Activated CD8-positive, alpha-beta memory T cell treated with anti-CD3 and anti-CD28 coated beads for 36 hours (primary cell): ENCODE results near the gene ZNF362. TPM values are rescaled to one million over a fixed set of nuclear protein-coding genes. Genes with fewer than 3 reads are reported as not detected.
"Not testable (repeated sequence)": the region's sequence is repeated elsewhere in the genome, so short reads cannot be mapped to it uniquely, and the experiment has no call there.

Experiments
- CTCF ChIA-PET: fragments of 350-600 bp; sonication (Branson Sonifier 250); formaldehyde crosslinking; loops from one replicate; lab custom pipeline; 2021; ENCODE audit warnings: antibody characterized with exemption; lab: Charles Lee
- POLR2A ChIA-PET: fragments of 350-600 bp; sonication (Branson Sonifier 250); formaldehyde crosslinking; loops from one replicate; lab custom pipeline; 2021; ENCODE audit warnings: antibody characterized with exemption; lab: Charles Lee
- total RNA-seq, 2 experiments: library from RNA; stranded (reverse); gene quantifications; one replicate each; pipeline ENCODE4 v1.2.3, GENCODE V29; 2021

The ZNF362 gene
- total RNA-seq, 2 experiments from 2014 or later: 7.8 to 7.9 TPM

DNA sequence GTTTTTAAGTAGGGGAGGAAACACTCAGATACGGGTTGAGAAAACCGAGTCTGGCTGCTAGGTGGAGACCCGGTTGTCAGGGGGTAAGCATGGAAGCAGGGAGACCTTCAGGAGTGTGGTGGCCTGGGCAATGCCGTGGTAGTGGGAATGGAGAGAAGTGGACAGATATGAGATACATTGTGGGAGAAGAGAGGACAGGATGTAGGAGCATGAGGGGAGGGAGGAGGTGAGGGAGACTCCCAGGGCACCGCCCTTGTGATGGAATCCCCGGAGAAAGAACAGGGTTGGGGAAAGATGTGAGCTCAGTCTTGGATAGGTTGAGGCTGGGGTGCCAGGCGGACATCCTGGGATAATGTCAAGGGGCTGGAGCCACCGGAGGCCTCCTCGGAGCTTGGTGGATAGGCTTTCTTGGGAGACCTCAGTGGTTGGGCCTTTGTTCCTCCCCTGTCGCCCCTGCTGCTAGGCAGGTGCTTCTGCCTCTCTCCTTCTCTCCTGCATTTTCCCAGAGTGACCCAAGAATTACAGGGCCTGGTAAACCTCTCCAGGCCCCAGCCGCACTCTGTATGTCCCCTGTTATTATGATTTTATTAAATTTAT is 21.3 kb downstream of the ZNF362 start:
- POLR2A ChIA-PET: interaction anchor here (0.6 kb wide), 1 partner anchor 99 kb away, joined by 3 read pairs; no protein-coding TSS in a partner anchor

GRCh38 chr1:33280091-33280661 is 23.9 kb downstream of the ZNF362 start:
- ChIA-PET CTCF (no interaction called here), POLR2A (no interaction called here)

More for the DNA sequence above, 21.3 kb downstream of the ZNF362 start:
- CTCF ChIA-PET: no interaction called here

- CTCF ChIA-PET: interaction anchor here (0.7 kb wide), 1 partner anchor 126 kb away, joined by 3 read pairs; no protein-coding TSS in a partner anchor
- POLR2A ChIA-PET: interaction anchor here (0.5 kb wide), 1 partner anchor 79 kb away, joined by 4 read pairs; no protein-coding TSS in a partner anchor
Measured at GRCh38 chr1:33281554-33282303, 25.4 kb downstream of the ZNF362 start.

GRCh38 chr1:33282791-33283190 is 26.5 kb downstream of the ZNF362 start:
- CTCF ChIA-PET: interaction anchor here (0.7 kb wide), 1 partner anchor 125 kb away, joined by 3 read pairs; no protein-coding TSS in a partner anchor
- POLR2A ChIA-PET: no interaction called here

- CTCF ChIA-PET: no interaction called here
Measured at GRCh38 chr1:33284049-33284448, 27.8 kb downstream of the ZNF362 start.

GRCh38 chr1:33286451-33287185 is 30.3 kb downstream of the ZNF362 start:
- CTCF ChIA-PET: no interaction called here

More at GRCh38 chr1:33284049-33284448, 27.8 kb downstream of the ZNF362 start:
- POLR2A ChIA-PET: no interaction called here

DNA sequence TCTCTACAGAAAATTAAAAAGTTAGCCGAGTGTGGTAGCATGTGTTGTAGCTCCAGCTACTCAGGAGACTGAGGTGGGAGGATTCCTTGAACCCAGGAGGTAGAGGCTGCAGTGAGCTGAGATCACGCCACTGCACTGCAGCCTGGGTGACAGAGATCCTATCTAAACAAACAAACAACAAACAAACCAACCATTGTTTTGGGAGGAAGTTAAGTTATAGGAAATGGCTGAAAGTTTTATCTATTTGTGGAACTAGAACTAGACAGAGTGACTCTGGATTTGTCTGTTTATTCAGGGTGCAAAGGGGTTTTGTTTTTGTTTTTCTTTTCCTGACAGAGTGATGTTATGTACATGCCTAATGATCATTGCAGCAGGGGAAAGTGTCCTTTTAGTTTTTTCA is 31.0 kb downstream of the ZNF362 start:
- POLR2A ChIA-PET: interaction anchor here (0.6 kb wide), 1 partner anchor 172 kb away, joined by 3 read pairs; no protein-coding TSS in a partner anchor
- CTCF ChIA-PET: no interaction called here

More at GRCh38 chr1:33286451-33287185, 30.3 kb downstream of the ZNF362 start:
- POLR2A ChIA-PET: no interaction called here

- POLR2A ChIA-PET: no interaction called here
Measured at GRCh38 chr1:33288976-33289857, 32.9 kb downstream of the ZNF362 start.

DNA sequence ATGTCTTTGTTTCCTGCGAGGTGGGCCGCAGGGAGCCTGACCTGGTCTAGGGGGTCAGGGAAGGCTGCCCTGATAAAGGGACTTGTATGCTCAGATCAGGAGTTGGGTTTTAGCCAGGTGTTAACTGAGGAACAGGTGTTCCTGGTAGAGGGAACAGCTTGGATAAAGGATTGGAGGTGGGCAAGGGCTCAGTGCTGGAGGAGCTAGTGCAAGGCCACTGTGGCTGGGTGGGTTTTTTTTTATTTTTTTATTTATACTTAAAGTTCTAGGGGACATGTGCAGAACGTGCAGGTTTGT is 33.5 kb downstream of the ZNF362 start:
- ChIA-PET CTCF (interaction anchor here (1.5 kb wide), 1 partner anchor 13 kb away, joined by 4 read pairs; no protein-coding TSS in a partner anchor), POLR2A (no interaction called here)

More at GRCh38 chr1:33288976-33289857, 32.9 kb downstream of the ZNF362 start:
- CTCF ChIA-PET: interaction anchor here (1.0 to 1.5 kb wide), 2 partner anchors 7 to 14 kb away, joined by 3 to 4 read pairs; no protein-coding TSS in a partner anchor

GRCh38 chr1:33290615-33291014 is 34.3 kb downstream of the ZNF362 start:
- POLR2A ChIA-PET, CTCF ChIA-PET: not testable (repeated sequence)

DNA sequence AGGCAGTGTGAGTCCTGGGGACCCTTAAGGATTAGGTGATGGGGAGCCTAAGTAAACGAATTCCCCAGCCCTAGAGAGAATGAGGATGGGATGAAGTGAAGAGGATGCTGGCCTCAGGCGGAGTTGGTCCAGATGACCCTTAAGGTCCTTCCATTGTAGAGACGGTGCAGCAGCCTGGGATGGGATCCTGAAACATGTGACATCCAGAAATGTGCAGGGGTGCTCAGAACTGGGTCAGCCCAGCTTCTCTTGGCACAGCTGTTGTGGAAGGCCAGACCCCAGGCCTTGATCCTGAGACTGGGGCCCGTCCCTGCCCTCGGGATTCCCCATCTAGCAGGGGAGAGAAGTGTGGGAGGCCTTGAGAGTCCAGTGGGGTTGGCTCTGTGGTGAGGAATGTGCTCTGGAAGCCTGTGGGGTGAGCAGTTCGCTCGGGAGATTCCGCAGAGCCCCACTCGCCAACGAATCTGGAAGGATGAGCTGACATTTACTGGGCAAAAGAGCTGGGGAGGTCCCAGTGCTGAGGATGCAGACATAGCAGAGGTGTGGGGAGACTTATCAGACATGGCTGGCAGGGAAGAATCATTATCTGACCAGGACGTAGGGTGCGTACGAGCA is 36.5 kb downstream of the ZNF362 start:
- ChIA-PET CTCF (interaction anchor here (0.9 kb wide), 1 partner anchor 75 kb away, joined by 3 read pairs; no protein-coding TSS in a partner anchor), POLR2A (no interaction called here)

DNA sequence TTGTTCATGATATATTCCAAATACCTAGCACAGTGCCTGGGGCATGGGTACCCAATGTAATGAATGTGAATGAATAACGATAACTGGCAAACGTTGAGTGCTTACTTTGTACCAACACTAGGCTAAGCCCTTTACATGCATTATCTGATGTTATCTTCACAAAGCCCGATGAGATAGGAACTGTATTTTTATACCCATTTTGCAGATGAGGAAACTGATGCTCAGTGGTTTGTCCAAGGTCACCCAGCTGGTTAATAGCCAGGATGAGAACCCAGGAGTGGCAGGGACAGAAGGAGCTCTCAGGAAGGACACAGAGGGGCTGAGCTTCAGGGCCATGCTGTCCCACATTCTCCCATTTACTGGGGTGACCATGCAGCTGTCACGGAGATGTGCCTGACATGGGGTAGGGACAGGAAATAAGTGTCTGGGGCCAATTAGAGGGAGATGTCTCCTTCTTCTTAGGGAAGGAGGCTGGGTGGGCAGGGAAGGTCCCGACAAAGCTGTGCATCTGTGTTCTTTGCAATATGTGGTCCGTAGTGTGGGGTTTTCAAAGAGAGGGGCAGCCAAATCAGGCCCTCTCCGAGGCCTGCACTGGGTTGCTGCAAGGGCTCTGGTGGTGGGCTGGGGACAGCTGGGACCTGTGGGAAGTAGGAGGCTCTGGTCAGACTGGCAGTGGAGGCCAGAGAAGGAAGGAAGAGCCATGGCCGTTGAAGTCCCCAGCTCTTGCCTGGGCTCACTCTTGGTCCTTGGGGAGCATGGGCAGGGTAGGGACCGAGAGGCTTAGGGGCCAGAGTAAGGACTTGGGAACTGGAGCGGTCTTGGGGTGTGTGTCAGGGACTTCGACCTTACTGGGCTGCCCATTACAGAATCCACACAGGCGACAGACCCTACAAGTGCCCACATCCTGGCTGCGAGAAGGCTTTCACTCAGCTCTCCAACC is 38.0 kb downstream of the ZNF362 start:
- ChIA-PET CTCF (interaction anchor here (0.9 to 2.2 kb wide), 5 partner anchors 9 to 113 kb away, joined by 3 to 28 read pairs (median 6); partner anchors contain the start of gene TRIM62), POLR2A (interaction anchor here (0.5 kb wide), 1 partner anchor 49 kb away, joined by 6 read pairs; no protein-coding TSS in a partner anchor)

GRCh38 chr1:33295023-33295422 is 38.7 kb downstream of the ZNF362 start:
- CTCF ChIA-PET: interaction anchor here (1.0 to 2.3 kb wide), 13 partner anchors 10 to 176 kb away, joined by 3 to 28 read pairs (median 6); partner anchors contain the start of genes A3GALT2 and TRIM62
- POLR2A ChIA-PET: interaction anchor here (0.5 kb wide), 1 partner anchor 48 kb away, joined by 6 read pairs; no protein-coding TSS in a partner anchor

DNA sequence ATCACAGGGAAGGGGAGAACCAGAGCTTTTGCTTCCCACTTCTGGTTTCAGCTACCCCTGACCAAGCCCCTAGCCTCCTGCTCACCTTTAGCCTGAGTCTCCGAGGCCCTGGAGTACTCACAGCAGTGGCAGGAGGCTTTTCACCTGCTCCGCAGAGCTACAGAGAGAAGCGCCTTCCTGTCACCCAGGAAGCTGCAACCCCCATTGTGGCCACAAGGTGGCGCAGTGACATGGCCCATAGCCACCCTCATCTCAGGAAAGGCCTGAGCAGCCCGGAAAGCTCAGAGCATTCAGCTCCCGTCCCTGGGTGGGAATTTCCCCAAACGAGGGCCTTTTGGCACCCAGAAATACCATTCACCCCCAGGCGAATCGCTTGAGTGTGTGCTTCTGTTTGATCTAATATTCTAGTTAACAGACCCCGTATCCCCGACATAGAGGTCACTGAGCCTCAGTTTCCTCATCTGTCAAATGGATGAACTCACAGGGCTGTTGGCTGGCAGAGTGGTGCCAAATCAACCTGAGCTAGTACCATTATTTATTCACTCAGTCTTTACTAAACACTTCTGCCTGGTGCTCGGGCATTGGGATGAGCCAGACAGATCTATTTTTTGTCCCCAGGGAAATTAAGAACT is 39.3 kb downstream of the ZNF362 start:
- ChIA-PET POLR2A (interaction anchor here (0.5 kb wide), 1 partner anchor 47 kb away, joined by 6 read pairs; no protein-coding TSS in a partner anchor), CTCF (interaction anchor here (0.7 to 2.3 kb wide), 16 partner anchors 10 to 181 kb away, joined by 3 to 28 read pairs (median 5); partner anchors contain the start of genes A3GALT2 and TRIM62)

DNA sequence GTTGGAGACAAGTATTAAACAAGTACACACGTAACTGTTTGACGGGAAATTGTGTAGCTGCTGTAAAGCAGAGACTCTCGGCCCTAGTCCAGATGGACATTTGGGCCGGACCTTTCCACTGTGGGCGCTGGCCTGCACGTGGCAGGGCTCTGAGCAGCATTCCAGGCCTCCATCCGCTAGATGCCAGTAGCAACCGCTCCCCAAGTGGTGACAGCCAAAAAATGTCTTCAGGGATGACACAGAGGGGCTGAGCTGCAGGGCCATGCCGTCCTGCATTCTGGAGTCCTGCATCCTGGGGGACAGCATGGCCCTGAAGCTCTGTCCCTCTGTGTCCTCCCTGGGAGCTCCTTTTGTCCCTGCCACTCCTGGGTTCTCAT is 39.8 kb downstream of the ZNF362 start:
- POLR2A ChIA-PET: no interaction called here

GRCh38 chr1:33296824-33297223 is 40.5 kb downstream of the ZNF362 start:
- POLR2A ChIA-PET: no interaction called here
- CTCF ChIA-PET: interaction anchor here (0.5 to 2.3 kb wide), 11 partner anchors 8 to 1534 kb away, joined by 3 to 28 read pairs (median 4); partner anchors contain the start of gene A3GALT2

More for the DNA sequence above, 39.8 kb downstream of the ZNF362 start:
- CTCF ChIA-PET: interaction anchor here (0.5 to 2.3 kb wide), 20 partner anchors 8 to 1533 kb away, joined by 3 to 28 read pairs (median 4); partner anchors contain the start of genes A3GALT2 and TRIM62
